ENCODE measurements around the gene TTLL11. TPM values are rescaled to one million over a fixed set of nuclear protein-coding genes. Genes with fewer than 3 reads are reported as not detected.

The TTLL11 gene
- total RNA-seq, 4 donors from 2014 or later = 20.5 to 41.3 (median 27.6) TPM

DNA sequence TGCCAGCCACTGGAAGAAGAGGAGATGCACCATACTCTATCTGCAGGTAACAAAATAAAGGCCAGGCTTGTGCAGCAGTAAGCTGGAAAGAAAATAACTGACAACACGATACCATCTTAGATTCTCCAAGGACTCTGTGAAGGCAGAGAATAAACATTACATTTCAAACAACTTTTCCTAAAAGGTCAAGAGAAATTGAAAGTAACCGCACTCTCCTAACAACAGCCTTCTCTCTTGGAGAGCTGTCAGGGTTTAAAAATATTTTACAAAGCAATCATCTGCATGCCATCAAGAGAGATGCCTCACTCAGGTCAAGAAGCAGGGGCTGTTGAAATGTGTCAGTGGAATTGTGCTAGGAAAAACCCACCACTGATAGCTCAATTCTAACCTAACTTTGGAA is 13.5 kb upstream of the TTLL11 start:
- H3K36me3 ChIP-seq = no peaks in the 10 kb centered on the region
- TF ChIP-seq EP300 (IDR thresholded peaks at IDR 0.05) (no peak), POLR2AphosphoS5 (IDR thresholded peaks at IDR 0.05) (no peak), POLR2A (IDR thresholded peaks at IDR 0.05; ENCODE audit: low read depth) (no peak)
- TF ChIP-seq, protein P1, sequence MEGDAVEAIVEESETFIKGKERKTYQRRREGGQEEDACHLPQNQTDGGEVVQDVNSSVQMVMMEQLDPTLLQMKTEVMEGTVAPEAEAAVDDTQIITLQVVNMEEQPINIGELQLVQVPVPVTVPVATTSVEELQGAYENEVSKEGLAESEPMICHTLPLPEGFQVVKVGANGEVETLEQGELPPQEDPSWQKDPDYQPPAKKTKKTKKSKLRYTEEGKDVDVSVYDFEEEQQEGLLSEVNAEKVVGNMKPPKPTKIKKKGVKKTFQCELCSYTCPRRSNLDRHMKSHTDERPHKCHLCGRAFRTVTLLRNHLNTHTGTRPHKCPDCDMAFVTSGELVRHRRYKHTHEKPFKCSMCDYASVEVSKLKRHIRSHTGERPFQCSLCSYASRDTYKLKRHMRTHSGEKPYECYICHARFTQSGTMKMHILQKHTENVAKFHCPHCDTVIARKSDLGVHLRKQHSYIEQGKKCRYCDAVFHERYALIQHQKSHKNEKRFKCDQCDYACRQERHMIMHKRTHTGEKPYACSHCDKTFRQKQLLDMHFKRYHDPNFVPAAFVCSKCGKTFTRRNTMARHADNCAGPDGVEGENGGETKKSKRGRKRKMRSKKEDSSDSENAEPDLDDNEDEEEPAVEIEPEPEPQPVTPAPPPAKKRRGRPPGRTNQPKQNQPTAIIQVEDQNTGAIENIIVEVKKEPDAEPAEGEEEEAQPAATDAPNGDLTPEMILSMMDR (IDR thresholded peaks at IDR 0.05) = no peak
- no peak for DNase-seq (ENCODE audit: extremely low spot score)
- no peaks in the 10 kb centered on the region for H3K9me3 ChIP-seq
- peaks cover 12 to 28% (median 25%) of the 10 kb centered on the region in 4 donors for H3K4me1 ChIP-seq
- H3K27ac ChIP-seq (replicated peaks in 1 of 4) = peak overlapping the region; percentile 62 to 76 (median 71)
- 46% methylated on average over 2 of the region's 2 CpGs for WGBS
- no peaks in the 10 kb centered on the region for H3K27me3 ChIP-seq
- no peak overlapping the region for H3K4me3 ChIP-seq
- intact Hi-C loops (cut with DNase I) = no loop called here

DNA sequence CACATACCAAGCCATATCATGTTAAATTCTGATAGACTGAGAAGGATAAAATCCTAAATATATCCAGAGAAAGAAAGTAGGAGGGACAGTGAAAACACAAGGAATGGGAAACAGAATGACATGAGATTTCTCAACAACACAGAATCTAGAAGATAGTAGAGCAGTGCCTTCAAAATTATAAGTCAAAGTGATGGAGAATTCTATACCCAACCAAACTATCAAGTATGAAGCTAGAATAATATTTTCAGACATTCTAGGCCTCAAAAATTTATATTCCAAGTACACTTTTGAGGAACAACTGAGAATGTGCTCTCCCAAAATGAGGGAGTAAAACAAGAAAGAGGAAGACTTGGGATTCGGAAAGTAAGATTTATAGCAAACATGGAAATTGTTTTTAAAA is 10.9 kb upstream of the TTLL11 start:
- Histone ChIP-seq H3K27me3 (no peaks in the 10 kb centered on the region), H3K4me1 (peaks cover 12 to 37% (median 29%) of the 10 kb centered on the region in 4 donors), H3K4me3 (no peak overlapping the region), H3K27ac (replicated peaks in 1 of 4) (no peak overlapping the region), H3K9me3 (no peaks in the 10 kb centered on the region), H3K36me3 (no peaks in the 10 kb centered on the region)
- DNase-seq (ENCODE audit: extremely low spot score) = no peak
- TF ChIP-seq EP300 (IDR thresholded peaks at IDR 0.05) = no peak
- no peak for TF ChIP-seq POLR2A (IDR thresholded peaks at IDR 0.05; ENCODE audit: low read depth)
- TF ChIP-seq, protein P1 (IDR thresholded peaks at IDR 0.05) = no peak
- no peak for TF ChIP-seq POLR2AphosphoS5 (IDR thresholded peaks at IDR 0.05)
- 94% methylated on average over 1 of the region's 1 CpG for WGBS
- intact Hi-C loops (cut with DNase I) = loop anchor here (5.0 kb wide), 1 partner anchor 343 kb away; no protein-coding TSS in a partner anchor

DNA sequence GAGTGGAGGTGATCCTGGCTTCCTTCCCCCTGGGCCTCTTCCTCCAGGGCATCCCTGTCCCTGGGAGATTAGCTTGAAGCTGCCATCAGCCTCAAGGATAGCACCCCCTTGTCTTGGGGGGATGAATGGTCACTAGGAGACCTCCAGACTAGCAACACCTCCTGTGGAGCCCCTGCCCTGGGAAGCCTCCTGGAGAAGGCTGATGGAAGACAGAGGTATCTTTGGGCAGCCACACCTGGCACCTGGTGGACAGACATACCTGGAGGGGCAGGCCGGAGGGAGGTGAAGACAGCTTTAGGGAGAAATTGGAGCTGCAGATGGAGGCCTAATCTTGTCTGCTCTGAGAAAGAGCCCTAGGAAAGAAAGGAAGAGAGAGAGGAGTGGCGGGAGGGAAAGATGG is 9.0 kb upstream of the TTLL11 start:
- intact Hi-C loops (cut with DNase I) = loop anchor here (5.0 kb wide), 1 partner anchor 345 kb away; no protein-coding TSS in a partner anchor
- Histone ChIP-seq H3K27me3 (no peaks in the 10 kb centered on the region), H3K9me3 (no peaks in the 10 kb centered on the region), H3K4me1 (peaks cover 6 to 27% (median 17%) of the 10 kb centered on the region in 4 donors), H3K4me3 (no peak overlapping the region), H3K36me3 (no peaks in the 10 kb centered on the region), H3K27ac (replicated peaks in 1 of 4) (no peak overlapping the region)
- 98% methylated on average over 2 of the region's 2 CpGs for WGBS
- DNase-seq (ENCODE audit: extremely low spot score) = no peak
- TF ChIP-seq, protein P1 (IDR thresholded peaks at IDR 0.05) = no peak
- no peak for TF ChIP-seq POLR2A (IDR thresholded peaks at IDR 0.05; ENCODE audit: low read depth)
- no peak for TF ChIP-seq EP300 (IDR thresholded peaks at IDR 0.05)
- TF ChIP-seq POLR2AphosphoS5 (IDR thresholded peaks at IDR 0.05) = no peak

DNA sequence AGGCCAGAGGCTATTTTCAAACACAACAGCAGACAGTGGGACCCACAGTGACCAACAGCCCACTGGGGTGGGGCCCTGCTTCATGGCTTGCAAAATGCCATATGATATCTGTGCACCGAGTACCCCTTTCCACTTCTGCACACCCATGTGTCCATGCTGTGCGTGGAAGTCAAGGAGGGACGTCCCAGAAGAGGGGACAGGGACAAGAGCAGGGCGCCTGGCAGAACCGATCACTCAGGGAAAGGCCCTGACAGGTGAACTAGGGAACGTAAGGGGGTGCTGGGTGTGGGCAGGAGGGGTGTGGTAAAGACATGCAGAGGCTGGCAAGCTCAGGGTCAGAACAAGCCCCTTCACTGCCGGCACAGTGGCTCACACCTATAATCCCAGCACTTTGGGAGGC is 7.6 kb upstream of the TTLL11 start:
- H3K9me3 ChIP-seq = no peaks in the 10 kb centered on the region
- H3K27ac ChIP-seq (replicated peaks in 1 of 4) = no peak overlapping the region
- no peak for DNase-seq (ENCODE audit: extremely low spot score)
- no peak overlapping the region for H3K4me3 ChIP-seq
- 96% methylated on average over 7 of the region's 7 CpGs for WGBS
- TF ChIP-seq, protein P1 (IDR thresholded peaks at IDR 0.05) = no peak
- TF ChIP-seq POLR2A (IDR thresholded peaks at IDR 0.05; ENCODE audit: low read depth) (no peak), EP300 (IDR thresholded peaks at IDR 0.05) (no peak), POLR2AphosphoS5 (IDR thresholded peaks at IDR 0.05) (no peak)
- peaks cover 0 to 16% (median 4%) of the 10 kb centered on the region in 4 donors for H3K4me1 ChIP-seq
- intact Hi-C loops (cut with DNase I) = loop anchor here (5.0 kb wide), 1 partner anchor 347 kb away; no protein-coding TSS in a partner anchor
- no peaks in the 10 kb centered on the region for H3K36me3 ChIP-seq
- no peaks in the 10 kb centered on the region for H3K27me3 ChIP-seq

All from esophagus muscularis mucosa (tissue), 4 donors.